Measurements from ENCODE around the gene RAPGEF5.

The RAPGEF5 gene

DNA sequence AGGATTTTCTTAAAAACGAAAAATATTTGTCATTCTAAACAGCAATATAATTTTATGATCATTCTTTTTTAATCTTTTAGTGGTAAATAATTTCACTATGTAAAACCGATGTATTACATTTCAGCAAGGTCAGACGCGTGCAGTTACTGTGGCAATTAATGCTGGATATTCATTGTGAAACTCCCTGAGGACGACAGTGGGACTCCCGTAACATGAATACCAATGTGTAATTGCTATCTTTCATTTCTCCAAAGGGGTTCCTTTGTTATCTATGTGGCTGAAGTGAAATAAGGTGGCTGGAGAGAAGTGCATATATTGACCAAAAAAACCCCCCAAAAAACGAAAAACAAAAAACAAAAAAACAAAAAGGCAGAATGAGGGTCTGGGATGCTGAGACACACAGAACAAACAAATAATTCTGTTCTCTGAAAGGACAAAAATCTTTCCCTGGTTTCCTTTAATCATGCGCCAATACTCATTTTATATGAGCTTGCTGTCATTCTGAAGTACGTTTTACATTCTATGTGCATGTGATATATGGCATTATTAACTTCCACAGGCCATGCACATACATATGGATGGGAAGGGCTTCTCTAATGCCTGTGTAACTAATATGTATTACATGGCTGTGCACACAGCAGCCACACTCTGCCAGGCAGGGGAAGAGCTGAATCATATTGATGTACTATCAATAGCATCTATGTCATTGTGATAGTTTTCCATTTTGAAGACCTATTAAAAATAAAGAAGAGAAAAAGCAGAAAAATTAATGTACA, 161.4 kb downstream of the RAPGEF5 start:
- Histone ChIP-seq H3K27ac (ENCODE audit: low read length) (no peak overlapping the region), H3K27me3 (ENCODE audit: control insufficient read depth, insufficient read depth, low read length) (no peaks in the 10 kb centered on the region; the same call in 1 of the 2 replicates), H3K9me3 (ENCODE audit: control insufficient read depth, insufficient read depth, low read length) (no peaks in the 10 kb centered on the region), H3K36me3 (ENCODE audit: control insufficient read depth, insufficient read depth, low read length) (no peaks in the 10 kb centered on the region), H3K4me3 (ENCODE audit: low read length) (no peak overlapping the region), H3K4me1 (ENCODE audit: control insufficient read depth, insufficient read depth, low read length) (peaks cover 7% of the 10 kb centered on the region)
- no peak for DNase-seq (ENCODE audit: low read depth, low spot score)
- no CpG with 5 or more reads among the region's 9 CpGs for WGBS (ENCODE audit: insufficient coverage, insufficient read length)

DNA sequence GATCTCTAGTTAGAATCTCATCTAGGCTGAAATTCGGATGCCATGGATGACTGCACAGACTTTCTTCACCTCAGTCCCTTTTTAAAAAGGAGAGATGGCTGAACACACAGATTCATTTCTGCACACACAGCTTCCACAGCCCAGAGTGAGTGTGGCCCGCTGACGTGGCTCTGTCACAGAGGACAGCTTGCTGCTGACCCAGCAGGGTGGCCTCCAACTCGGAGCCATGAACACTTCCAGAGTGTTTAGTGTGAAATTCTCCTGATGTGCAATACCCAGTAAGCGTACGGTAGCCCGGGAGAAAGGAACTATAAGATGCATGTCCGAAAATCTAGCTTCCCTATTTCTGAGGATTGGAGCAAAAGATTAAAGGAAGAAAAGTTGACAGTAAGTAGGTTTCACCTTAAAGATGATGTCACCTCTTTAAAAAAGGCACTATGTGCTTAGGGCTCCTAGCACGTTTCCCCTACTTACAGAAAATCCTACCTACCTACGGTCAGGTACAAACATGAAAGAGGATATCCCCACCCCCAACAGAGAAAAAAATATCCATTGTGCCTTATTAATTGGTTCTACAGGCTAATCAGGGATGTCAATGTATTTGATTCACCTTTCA, 162.2 kb downstream of the RAPGEF5 start:
- H3K4me3 ChIP-seq (ENCODE audit: low read length): no peak overlapping the region
- H3K27ac ChIP-seq (ENCODE audit: low read length): no peak overlapping the region
- H3K27me3 ChIP-seq (ENCODE audit: control insufficient read depth, insufficient read depth, low read length): no peaks in the 10 kb centered on the region; the same call in 1 of the 2 replicates
- peaks cover 7% of the 10 kb centered on the region for H3K4me1 ChIP-seq (ENCODE audit: control insufficient read depth, insufficient read depth, low read length)
- no peak for DNase-seq (ENCODE audit: low read depth, low spot score)
- H3K9me3 ChIP-seq (ENCODE audit: control insufficient read depth, insufficient read depth, low read length): no peaks in the 10 kb centered on the region
- H3K36me3 ChIP-seq (ENCODE audit: control insufficient read depth, insufficient read depth, low read length): no peaks in the 10 kb centered on the region
- WGBS (ENCODE audit: insufficient coverage, insufficient read length): no CpG with 5 or more reads among the region's 10 CpGs

DNA sequence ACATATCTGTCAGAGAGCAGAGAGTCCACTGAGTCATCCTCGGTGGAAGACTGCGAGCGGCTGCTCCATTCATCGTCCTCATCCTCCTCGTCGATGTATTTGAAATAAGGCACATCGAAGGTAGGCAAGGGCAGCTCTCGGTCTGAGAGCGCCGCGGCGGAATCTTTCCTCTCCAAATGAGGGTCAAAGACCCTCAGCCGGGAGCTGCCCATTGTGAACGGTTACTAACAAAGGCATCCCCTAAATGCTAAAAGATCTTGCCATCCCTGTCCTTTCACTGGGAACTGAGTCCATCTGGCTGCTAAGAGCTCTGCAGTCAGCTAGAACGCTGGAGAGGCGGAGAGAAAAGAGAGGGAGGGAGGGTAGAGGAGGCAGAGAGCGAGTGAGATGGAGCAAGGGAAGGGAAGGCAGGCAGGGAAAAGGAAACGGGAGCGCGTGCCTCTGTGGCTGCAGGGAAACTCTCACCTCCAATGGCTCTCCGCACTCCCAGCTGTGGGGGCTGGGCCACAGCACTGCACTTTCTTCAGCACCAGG, 163.4 kb downstream of the RAPGEF5 start:
- H3K4me1 ChIP-seq (ENCODE audit: control insufficient read depth, insufficient read depth, low read length): peaks cover 7% of the 10 kb centered on the region
- H3K27me3 ChIP-seq (ENCODE audit: control insufficient read depth, insufficient read depth, low read length): no peaks in the 10 kb centered on the region; the same call in 1 of the 2 replicates
- peak overlapping the region; percentile 24; the same call in 1 of the 2 replicates for H3K4me3 ChIP-seq (ENCODE audit: low read length)
- no peaks in the 10 kb centered on the region for H3K9me3 ChIP-seq (ENCODE audit: control insufficient read depth, insufficient read depth, low read length)
- DNase-seq (ENCODE audit: low read depth, low spot score): peak; percentile 54
- no peaks in the 10 kb centered on the region for H3K36me3 ChIP-seq (ENCODE audit: control insufficient read depth, insufficient read depth, low read length)
- WGBS (ENCODE audit: insufficient coverage, insufficient read length): no CpG with 5 or more reads among the region's 21 CpGs
- H3K27ac ChIP-seq (ENCODE audit: low read length): no peak overlapping the region

DNA sequence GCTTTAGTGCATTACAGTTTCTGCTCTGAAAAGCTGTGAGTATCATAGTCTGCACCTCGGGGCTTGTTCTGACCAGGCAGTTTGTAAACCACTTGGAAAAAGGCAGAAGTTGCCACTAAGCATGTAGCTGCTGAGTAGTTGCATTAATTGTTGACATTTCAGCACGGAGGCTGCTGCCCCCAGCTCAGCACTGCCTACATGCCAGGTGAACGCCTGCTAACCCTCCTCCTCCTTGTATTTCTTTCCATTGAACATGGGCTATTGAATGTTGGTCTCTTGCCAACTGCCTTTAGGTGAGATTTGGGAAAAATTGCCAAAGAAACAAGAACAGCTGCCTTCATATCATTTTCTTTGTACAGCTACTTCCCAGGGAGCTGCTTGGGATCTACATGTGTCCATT, 164.2 kb downstream of the RAPGEF5 start:
- H3K4me3 ChIP-seq (ENCODE audit: low read length): no peak overlapping the region
- H3K4me1 ChIP-seq (ENCODE audit: control insufficient read depth, insufficient read depth, low read length): peaks cover 7% of the 10 kb centered on the region
- no CpG with 5 or more reads among the region's 3 CpGs for WGBS (ENCODE audit: insufficient coverage, insufficient read length)
- no peaks in the 10 kb centered on the region for H3K9me3 ChIP-seq (ENCODE audit: control insufficient read depth, insufficient read depth, low read length)
- no peak for DNase-seq (ENCODE audit: low read depth, low spot score)
- no peaks in the 10 kb centered on the region; the same call in 1 of the 2 replicates for H3K27me3 ChIP-seq (ENCODE audit: control insufficient read depth, insufficient read depth, low read length)
- no peaks in the 10 kb centered on the region for H3K36me3 ChIP-seq (ENCODE audit: control insufficient read depth, insufficient read depth, low read length)
- H3K27ac ChIP-seq (ENCODE audit: low read length): no peak overlapping the region

DNA sequence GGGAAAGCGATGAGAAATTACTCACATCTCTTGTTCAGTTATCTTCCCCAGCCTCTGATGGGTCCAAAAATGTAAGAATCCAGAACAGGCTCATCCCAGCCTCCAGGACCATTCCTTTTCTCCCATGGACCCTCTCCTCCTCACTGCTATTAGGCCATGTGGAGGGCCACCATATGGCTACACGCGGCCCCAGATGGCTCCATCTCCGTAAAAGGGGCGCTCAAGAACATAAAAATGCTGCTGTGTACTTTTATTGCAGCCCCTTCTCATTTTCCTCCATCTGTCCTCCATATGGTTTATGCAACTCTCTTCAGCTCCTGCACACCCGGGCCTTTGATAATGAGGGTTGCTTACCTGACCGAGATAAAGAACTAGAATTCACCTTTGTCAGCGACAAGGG, 166.2 kb downstream of the RAPGEF5 start:
- no CpG with 5 or more reads among the region's 8 CpGs for WGBS (ENCODE audit: insufficient coverage, insufficient read length)
- no peaks in the 10 kb centered on the region for H3K9me3 ChIP-seq (ENCODE audit: control insufficient read depth, insufficient read depth, low read length)
- H3K4me3 ChIP-seq (ENCODE audit: low read length): no peak overlapping the region
- H3K27me3 ChIP-seq (ENCODE audit: control insufficient read depth, insufficient read depth, low read length): no peaks in the 10 kb centered on the region
- H3K27ac ChIP-seq (ENCODE audit: low read length): no peak overlapping the region
- no peak for DNase-seq (ENCODE audit: low read depth, low spot score)
- H3K4me1 ChIP-seq (ENCODE audit: control insufficient read depth, insufficient read depth, low read length): peaks cover 7% of the 10 kb centered on the region
- H3K36me3 ChIP-seq (ENCODE audit: control insufficient read depth, insufficient read depth, low read length): no peaks in the 10 kb centered on the region

DNA sequence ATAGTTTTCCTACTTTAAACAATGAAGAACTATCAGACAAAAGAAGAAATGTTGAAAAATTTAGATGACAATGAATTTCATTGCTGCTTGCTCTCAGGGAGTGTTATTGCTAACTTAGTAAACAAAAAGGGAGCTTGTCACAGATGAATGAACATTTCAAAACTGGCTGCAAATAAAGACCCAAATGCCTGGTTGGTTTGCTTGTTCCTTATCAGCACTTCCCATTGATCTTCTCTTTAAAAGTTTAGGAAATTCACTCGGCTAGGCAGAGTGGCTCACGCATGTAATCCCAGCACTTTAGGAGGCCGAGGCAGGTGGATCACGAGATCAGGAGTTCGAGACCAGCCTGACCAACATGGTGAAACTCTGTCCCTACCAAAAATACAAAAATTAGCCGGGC, 167.2 kb downstream of the RAPGEF5 start:
- Histone ChIP-seq H3K9me3 (ENCODE audit: control insufficient read depth, insufficient read depth, low read length) (no peaks in the 10 kb centered on the region), H3K4me3 (ENCODE audit: low read length) (no peak overlapping the region), H3K4me1 (ENCODE audit: control insufficient read depth, insufficient read depth, low read length) (peaks cover 8% of the 10 kb centered on the region), H3K27me3 (ENCODE audit: control insufficient read depth, insufficient read depth, low read length) (no peaks in the 10 kb centered on the region), H3K36me3 (ENCODE audit: control insufficient read depth, insufficient read depth, low read length) (no peaks in the 10 kb centered on the region), H3K27ac (ENCODE audit: low read length) (no peak overlapping the region)
- DNase-seq (ENCODE audit: low read depth, low spot score): no peak
- no CpG with 5 or more reads among the region's 6 CpGs for WGBS (ENCODE audit: insufficient coverage, insufficient read length)

DNA sequence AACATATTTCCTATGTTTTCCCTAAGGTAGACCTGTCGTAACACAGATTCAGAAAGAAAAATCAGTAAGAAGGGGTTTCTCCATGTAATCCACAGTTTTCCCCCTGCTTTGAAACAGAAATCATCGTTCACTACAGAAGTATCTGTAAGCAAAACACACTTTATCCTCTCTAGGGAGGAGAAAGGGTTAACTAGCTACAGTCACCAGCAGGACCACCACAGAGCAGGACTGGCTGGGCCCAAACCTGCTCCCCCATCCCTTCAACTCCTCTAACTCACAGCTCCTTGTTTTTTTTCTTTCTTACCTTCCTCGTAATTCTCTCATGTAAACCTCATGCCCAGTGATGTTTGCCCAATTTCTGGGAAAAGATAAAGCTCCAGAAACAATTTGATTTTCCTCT, 167.7 kb downstream of the RAPGEF5 start:
- WGBS (ENCODE audit: insufficient coverage, insufficient read length): no CpG with 5 or more reads among the region's 3 CpGs
- no peaks in the 10 kb centered on the region for H3K27me3 ChIP-seq (ENCODE audit: control insufficient read depth, insufficient read depth, low read length)
- H3K4me3 ChIP-seq (ENCODE audit: low read length): no peak overlapping the region
- no peaks in the 10 kb centered on the region for H3K9me3 ChIP-seq (ENCODE audit: control insufficient read depth, insufficient read depth, low read length)
- no peak for DNase-seq (ENCODE audit: low read depth, low spot score)
- no peak overlapping the region for H3K27ac ChIP-seq (ENCODE audit: low read length)
- H3K4me1 ChIP-seq (ENCODE audit: control insufficient read depth, insufficient read depth, low read length): peaks cover 6% of the 10 kb centered on the region; the same call in 1 of the 2 replicates
- H3K36me3 ChIP-seq (ENCODE audit: control insufficient read depth, insufficient read depth, low read length): no peaks in the 10 kb centered on the region

DNA sequence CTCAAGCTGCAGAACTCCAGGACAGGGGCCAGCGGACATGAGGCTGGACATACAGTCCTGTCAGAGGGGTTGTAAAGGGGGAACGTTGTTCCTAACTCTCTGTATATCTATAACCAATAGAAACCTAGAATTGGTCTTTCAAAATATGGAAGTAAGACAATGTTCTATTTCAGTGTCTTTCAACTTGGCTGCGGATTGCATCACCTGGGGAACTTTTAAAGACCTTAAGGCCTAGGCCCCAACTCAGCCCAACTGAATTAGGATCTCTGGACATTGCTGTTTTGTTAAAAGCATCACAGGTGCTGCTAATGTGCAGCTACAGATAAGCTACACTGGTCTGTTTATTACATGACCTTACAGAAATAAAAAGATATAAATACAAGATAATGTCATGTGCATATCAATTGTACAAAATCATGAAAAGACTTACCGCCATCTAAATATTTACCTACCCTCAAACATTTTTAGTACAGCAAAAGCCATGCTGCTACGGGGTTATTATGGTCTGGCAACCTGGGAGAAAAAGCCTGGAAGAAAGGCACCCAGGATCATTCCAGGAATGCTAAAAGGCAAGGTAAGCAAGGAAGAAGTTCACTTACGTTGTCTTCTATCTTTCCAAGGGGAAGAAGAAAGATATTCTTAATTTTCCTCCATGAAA, 169.1 kb downstream of the RAPGEF5 start:
- Histone ChIP-seq H3K27ac (ENCODE audit: low read length) (no peak overlapping the region), H3K4me1 (ENCODE audit: control insufficient read depth, insufficient read depth, low read length) (peaks cover 3% of the 10 kb centered on the region; the same call in 1 of the 2 replicates), H3K9me3 (ENCODE audit: control insufficient read depth, insufficient read depth, low read length) (no peaks in the 10 kb centered on the region), H3K36me3 (ENCODE audit: control insufficient read depth, insufficient read depth, low read length) (no peaks in the 10 kb centered on the region), H3K4me3 (ENCODE audit: low read length) (no peak overlapping the region), H3K27me3 (ENCODE audit: control insufficient read depth, insufficient read depth, low read length) (no peaks in the 10 kb centered on the region)
- WGBS (ENCODE audit: insufficient coverage, insufficient read length): no CpG with 5 or more reads among the region's 6 CpGs
- no peak for DNase-seq (ENCODE audit: low read depth, low spot score)

DNA sequence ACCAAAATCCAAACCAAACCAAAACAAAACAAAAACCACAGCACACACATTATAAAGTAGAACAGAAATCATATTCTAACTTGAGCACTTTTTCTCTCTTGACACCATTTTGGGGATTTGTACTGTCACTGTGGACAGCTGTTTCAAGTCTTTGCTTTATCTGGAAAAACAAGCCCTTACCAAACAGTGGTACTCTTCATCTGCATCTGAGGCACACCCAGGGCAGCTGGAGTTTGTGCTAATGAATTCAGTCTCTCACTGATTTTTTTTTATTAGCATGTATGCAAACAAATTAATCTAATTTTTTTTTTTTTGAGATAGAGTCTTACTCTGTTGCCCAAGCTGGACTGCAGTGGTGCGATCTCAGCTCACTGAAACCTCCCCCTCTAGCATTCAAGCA, 171.4 kb downstream of the RAPGEF5 start:
- no CpG with 5 or more reads among the region's 1 CpG for WGBS (ENCODE audit: insufficient coverage, insufficient read length)
- no peaks in the 10 kb centered on the region for H3K36me3 ChIP-seq (ENCODE audit: control insufficient read depth, insufficient read depth, low read length)
- no peaks in the 10 kb centered on the region for H3K9me3 ChIP-seq (ENCODE audit: control insufficient read depth, insufficient read depth, low read length)

DNA sequence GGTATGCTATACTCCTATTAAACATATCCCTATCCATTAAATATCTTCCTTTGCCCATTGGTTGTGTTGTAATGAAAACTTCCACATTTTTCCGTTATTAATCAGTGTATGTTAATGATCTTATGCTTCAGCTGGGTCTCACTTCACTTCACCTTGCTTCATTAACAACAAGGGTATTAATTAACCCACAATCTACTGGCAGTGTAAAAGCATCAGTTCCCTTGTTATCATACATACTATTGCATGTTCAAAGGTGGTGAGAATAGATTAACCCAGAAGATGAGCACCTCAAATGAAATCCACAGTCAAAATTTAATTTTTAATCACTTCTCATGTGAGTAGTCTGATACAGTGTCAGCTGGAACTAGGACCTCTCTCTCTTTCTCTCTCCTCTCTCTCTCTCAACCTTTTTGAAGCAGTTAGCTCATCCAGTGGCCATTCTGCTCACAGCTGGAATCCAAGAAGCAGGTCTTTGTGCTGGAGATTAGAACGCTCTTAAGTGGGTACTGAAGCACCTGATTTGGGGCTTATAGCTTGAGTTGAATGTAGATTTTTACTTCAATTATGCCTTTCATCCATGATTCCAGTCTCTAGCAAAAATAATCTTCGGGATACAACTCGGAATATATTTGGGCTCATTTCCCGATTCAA, 172.3 kb downstream of the RAPGEF5 start:
- Histone ChIP-seq H3K27ac (ENCODE audit: low read length) (no peak overlapping the region), H3K36me3 (ENCODE audit: control insufficient read depth, insufficient read depth, low read length) (no peaks in the 10 kb centered on the region), H3K9me3 (ENCODE audit: control insufficient read depth, insufficient read depth, low read length) (no peaks in the 10 kb centered on the region), H3K4me1 (ENCODE audit: control insufficient read depth, insufficient read depth, low read length) (peaks cover 2% of the 10 kb centered on the region; the same call in 1 of the 2 replicates), H3K4me3 (ENCODE audit: low read length) (no peak overlapping the region), H3K27me3 (ENCODE audit: control insufficient read depth, insufficient read depth, low read length) (no peaks in the 10 kb centered on the region)
- WGBS (ENCODE audit: insufficient coverage, insufficient read length): no CpG with 5 or more reads among the region's 5 CpGs
- DNase-seq (ENCODE audit: low read depth, low spot score): peak; percentile 45

More for the DNA sequence above, 171.4 kb downstream of the RAPGEF5 start:
- no peak for DNase-seq (ENCODE audit: low read depth, low spot score)
- Histone ChIP-seq H3K27me3 (ENCODE audit: control insufficient read depth, insufficient read depth, low read length) (no peaks in the 10 kb centered on the region), H3K27ac (ENCODE audit: low read length) (no peak overlapping the region), H3K4me3 (ENCODE audit: low read length) (no peak overlapping the region), H3K4me1 (ENCODE audit: control insufficient read depth, insufficient read depth, low read length) (peaks cover 2% of the 10 kb centered on the region; the same call in 1 of the 2 replicates)
